HG03135 (cell line): ENCODE data around the gene ASB3.
"Not testable (repeated sequence)": the region's sequence is repeated elsewhere in the genome, so short reads cannot be mapped to it uniquely, and the experiment has no call there.

ENCODE experiments used
- ATAC-seq: cut with Tn5 transposase; IDR thresholded peaks from one replicate; pipeline ENCODE4 v1.9.1; 2021; ENCODE audit warnings: mild to moderate bottlenecking, moderate library complexity; ENCODE audit not compliant: unreplicated experiment

Gene ASB3, protein sequence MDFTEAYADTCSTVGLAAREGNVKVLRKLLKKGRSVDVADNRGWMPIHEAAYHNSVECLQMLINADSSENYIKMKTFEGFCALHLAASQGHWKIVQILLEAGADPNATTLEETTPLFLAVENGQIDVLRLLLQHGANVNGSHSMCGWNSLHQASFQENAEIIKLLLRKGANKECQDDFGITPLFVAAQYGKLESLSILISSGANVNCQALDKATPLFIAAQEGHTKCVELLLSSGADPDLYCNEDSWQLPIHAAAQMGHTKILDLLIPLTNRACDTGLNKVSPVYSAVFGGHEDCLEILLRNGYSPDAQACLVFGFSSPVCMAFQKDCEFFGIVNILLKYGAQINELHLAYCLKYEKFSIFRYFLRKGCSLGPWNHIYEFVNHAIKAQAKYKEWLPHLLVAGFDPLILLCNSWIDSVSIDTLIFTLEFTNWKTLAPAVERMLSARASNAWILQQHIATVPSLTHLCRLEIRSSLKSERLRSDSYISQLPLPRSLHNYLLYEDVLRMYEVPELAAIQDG

DNA sequence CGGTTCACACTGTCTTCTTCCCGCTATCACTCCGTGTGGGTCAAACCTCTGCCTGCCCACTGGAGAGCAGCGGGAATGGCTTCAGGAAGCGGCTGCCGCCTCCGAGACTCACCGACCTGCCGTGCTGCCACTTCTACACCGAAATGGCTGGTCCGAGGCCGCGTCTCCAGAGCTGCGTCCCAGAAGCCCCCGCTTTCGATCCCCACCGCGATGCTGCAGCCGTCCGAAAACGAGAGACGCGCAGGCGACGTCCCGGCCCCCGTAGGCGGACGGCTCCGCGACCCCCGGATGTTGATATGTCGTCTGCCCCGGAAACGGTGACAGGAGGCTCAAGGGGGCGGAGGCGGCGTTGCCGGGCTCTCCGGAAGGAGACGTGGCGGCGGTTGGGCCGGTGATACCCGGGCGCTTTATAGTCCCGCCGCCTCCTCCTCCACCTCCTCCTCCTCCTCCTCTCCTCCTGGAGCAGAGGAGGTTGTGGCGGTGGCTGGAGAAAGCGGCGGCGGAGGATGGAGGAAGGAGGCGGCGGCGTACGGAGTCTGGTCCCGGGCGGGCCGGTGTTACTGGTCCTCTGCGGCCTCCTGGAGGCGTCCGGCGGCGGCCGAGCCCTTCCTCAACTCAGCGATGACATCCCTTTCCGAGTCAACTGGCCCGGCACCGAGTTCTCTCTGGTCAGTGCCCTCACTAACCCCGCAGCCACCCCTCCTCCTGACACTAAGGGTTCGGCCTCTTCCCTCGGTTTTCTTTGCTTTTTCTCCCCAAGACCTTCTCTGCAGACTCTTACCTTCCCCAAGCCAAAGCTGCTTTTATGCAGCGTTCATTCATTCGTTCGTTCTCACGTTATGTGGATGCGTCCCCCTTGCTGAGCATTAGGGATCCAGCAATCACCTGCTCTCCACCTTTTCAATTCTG lies at the start of gene ASB3, which contains the start of gene ERLEC1:
Gene ASB3 (minus strand): TSS at position 249 of the 909 bp plus-strand sequence. CDS start 21,381 bp downstream, outside the sequence.
Gene ERLEC1 (plus strand): TSS at position 340 of the 909 bp plus-strand sequence. CDS start 167 bp downstream, at position 507.
- peak; percentile 95 for ATAC-seq

- not testable (repeated sequence) for ATAC-seq
Measured at GRCh38 chr2:53829980-53830290, 43.2 kb upstream of the ASB3 start.

GRCh38 chr2:53829273-53829979 lies 42.7 kb upstream of the ASB3 start:
- ATAC-seq, result no peak

DNA sequence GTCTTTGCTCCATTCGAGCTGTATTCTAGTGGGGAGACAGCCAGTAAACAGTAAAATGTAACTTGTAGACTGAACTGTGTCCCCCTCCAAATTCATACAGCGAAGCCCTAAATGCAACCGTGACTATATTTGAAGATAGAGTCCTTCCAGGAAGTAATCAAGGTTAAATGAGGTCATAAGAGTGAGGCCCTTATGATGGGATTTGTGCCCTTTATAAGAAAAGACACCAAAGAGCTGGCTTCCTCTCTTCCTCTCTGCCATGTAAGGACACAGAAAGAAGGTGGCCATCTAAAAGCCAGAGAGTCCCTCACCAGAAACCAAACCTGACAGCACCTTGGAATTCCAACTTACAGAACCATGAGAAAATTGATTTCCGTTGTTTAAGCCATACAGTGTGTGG lies 41.6 kb upstream of the ASB3 start:
- ATAC-seq, result no peak

- ATAC-seq, result no peak
Measured at GRCh38 chr2:53827398-53828175, 40.8 kb upstream of the ASB3 start.

- no peak for ATAC-seq
Measured at GRCh38 chr2:53826587-53827397, 40.0 kb upstream of the ASB3 start.

GRCh38 chr2:53826030-53826410 lies 39.3 kb upstream of the ASB3 start:
- no peak for ATAC-seq

DNA sequence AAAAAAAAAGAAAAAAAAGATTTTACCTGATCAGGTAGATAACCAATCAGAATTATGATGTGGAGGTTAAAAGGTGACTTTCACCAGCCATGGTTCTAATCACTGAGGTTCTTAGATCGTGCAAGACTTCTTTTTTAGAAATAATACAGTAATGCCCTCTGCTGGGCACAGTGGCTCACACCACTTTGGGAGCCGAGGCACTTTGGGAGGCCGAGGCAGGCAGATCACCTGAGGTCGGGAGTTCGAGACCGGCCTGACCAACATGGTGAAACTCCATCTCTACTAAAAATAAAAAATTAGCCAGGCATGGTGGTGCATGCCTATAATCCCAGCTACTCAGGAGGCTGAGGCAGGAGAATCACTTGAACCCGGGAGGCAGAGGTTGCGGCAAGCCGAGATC lies 36.9 kb upstream of the ASB3 start:
- ATAC-seq, result not testable (repeated sequence)

DNA sequence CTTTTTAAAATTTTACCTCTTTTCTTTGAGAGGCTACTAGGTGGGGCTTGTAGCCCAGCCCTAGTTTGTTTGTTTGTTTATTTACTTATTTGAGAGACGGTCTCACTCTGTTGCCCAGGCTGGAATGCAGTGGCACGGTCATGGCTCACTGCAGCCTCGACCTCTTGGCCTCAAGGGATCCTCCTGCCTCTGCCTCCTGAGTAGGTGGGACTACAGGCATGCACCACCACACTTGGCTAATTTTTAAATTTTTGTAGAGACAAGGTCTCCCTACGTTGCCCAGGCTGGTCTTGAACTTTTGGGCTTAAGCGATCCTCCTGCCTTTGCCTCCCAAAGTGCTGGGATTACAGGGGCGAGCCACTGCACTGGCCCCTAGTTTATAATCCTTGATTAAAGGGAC lies 35.1 kb upstream of the ASB3 start:
- no peak for ATAC-seq

- no peak for ATAC-seq
Measured at GRCh38 chr2:53820711-53821110, 34.0 kb upstream of the ASB3 start.

DNA sequence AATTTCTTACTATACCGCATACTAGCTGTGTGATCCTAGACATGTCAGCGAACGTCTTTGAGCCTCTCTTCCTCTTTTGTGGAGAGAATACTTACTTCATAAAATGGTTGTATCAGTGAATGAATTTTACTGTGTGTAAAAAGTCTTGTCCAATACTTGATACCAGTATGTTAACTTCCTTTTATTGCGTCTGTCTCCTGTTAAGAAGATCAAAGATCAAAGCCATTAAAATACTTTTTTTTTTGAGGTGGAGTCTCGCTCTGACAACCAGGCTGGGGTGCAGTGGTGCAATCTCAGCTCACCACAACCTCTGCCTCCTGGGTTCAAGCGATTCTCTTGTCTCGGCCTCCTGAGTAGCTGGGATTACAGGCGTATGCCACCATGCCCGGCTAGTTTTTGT lies 33.3 kb upstream of the ASB3 start:
- no peak for ATAC-seq

- no peak for ATAC-seq
Measured at GRCh38 chr2:53819634-53820033, 32.9 kb upstream of the ASB3 start.

DNA sequence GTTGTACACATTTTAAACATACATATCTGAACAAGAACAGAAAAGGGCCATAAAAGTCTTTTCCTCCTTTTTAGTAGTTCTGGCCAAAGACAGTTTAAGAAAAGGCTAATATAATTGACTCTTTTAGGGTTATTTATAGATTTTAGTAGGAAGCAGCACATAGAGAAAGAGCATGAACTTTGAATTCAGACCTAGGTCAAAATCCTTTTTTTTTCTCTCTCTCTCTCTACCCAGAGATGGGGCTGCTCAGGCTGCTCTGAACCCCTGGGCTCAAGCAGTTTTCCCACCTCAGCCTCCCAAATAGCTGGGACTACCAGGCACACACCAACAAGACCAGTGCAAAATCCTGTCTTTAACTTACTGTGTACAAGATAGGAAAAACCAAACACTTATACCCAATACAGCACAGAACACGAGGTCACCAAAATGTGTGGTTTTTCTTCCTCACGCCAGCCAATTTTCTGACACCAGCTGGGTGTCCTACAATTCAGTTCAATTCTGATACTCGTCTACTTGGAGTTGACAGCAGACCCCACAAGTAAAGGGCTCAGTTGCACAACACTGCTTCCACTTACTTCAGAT lies 32.2 kb upstream of the ASB3 start:
- ATAC-seq, result no peak

DNA sequence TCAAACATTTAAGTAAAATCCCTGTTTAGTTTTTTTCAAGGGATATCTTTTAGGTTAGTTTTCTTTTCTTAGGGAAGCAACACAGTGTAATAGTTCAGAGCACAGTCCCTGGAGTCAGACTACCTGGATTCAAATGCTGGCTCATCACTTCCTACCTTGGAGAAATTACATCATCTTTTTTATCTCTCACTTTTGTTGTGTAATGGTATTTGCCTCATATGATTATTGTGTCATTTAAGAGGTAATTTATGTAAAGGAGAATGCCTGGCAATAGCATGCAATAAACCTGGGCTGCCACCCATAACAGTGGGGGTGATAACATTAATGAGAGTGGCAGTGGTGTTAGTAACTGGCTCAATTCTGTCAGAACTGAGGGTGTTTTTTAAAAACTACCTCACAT lies 26.4 kb upstream of the ASB3 start:
- no peak for ATAC-seq

DNA sequence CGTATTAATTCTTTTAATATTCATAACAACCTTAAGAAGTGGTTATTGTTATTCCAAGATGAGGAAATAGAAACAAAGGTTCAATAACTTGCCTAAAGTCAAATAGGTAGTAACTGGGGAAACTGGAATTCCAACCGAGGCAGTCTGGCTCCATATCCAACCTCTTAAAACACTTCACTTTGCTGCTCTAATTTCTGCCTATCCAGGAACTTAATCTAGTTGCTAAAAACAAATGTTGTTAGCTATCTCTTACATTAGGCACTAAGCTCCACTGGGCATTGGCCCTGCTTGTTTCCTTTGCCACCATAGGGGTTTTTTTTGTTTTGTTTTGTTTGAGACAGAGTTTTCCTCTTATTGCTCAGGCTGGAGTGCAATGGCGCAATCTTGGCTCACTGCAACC lies 24.8 kb upstream of the ASB3 start:
- no peak for ATAC-seq

DNA sequence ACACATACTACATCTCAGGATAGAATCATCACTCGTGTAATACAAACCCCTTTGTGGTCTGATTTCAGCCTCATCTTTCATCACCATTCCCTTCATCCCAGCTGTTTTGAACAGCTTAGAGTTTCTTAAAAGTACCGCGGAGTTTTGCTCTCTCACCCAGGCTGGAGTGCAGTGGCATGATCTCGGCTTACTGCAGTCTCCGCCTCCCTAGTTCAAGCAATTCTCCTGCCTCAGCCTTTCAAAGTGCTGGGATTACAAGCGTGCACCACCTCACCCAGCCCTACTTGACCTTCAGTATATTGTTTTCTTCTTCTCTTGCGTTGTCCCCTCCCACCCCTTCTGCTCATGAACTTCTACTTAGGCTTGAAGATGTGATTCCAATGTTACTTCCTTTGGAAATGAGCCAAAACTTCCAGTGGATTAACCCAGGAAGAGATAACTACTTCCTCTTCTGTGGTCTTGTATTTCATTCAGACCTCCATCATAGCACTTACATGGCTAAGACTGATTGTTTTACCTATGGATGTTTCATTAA lies 15.9 kb upstream of the ASB3 start:
- no peak for ATAC-seq

- ATAC-seq, result no peak
Measured at GRCh38 chr2:53801547-53801946, 14.8 kb upstream of the ASB3 start.

DNA sequence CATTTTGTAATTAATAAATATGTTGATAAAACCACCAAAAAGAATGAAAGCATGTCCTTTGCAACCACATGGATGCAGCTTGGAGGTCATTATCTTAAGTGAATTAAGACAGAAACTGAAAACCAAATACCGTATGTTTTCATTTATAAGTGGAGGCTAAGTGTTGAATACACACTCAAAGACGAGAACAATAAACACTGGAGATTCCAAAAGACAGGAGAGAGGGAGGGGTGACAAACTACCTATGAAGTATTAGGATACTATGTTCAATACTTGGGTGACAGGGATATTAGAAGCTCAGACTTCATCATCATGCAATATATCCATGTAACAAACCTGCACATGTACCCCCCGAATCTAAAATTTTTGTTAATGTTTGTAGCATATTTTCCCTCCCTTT lies 7.1 kb upstream of the ASB3 start:
- no peak for ATAC-seq

DNA sequence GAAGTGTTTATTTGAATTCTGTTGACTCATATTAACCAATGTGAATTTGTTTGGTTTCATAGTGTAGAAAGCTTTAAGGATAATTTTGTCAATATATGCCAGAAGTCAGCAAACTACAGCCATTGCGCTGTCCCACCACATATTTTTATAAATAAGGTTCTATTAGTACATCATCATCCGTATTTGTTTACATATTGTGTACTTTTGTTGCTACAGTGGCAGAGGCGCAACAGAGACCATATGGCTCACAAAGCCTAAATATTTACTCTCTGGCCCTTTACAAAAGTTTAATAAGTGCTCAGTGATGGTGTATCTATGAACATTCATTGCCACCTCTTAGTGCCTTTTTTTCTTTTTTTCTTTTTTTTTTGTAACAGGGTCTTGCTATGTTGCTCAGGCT lies 6.5 kb upstream of the ASB3 start:
- no peak for ATAC-seq
